T-helper 1 cell (primary cell): ENCODE measurements around the gene ZIC1.

ENCODE experiments used
- DNase-seq, 5 donors: peaks; one replicate each; pipeline ENCODE4 v3.0.0-alpha.2; 2012 to 2020
- total RNA-seq, 4 donors: gene quantifications; one replicate each; lab custom pipeline; 2026; lab: John Stamatoyannopoulos, UW

Gene ZIC1
- total RNA-seq, result 0 reads per million in 4 donors

DNA sequence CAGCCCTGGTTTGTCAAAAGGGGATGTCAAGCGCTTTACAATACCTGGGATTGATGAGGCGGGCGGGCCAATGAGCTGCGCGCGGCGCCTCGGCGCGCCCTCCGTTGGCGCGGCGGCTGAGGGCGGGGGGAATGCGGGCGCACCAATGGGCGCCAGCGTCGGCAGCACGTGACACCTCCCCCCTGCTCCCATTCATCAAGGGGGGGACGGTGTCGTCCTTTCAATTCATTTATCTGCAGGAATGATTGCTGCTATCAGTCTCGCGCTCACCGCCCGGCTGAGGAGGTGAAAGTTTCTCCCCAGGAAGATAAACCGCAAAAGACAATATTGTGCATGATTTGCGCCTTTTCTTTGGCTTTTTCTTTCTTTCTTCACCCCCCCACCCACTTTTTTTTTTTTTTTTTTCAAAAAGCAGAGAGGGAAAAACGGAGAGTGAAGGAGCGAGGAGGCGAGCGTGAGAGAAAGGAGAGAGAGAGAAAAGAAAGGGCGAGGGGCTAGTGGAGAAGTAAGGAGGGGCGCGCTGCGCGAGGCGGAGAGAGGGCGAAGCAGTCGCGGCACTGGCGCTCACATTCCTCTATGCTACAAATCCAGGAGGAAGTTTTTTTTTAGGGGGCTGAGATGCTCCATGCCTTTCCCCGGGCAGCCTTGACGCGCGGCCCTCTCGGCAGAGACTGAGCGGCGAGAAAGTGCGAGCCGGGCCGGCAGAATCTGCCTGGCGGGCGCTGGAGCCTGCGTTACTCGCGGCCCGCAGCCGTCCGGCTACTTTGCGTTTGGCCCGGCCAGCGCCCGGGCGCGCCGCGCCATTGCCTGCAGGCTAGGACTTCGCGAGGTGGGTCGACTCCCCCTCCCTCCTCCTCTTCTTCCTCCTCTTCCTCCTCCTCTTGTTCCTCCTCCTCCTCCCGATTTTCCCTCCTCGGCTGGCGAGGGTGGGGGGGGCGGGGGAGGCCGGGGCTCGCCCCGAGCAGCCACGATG is at the start of gene ZIC1:
Gene ZIC1, plus strand, starts transcription at position 223 of the 973 bp plus-strand sequence. Its CDS starts 748 bp downstream, at position 971.
- DNase-seq, result no peak

GRCh38 chr3:147360051-147360439 is 49.1 kb upstream of the ZIC1 start:
- DNase-seq, result no peak

GRCh38 chr3:147360646-147361453 is 48.3 kb upstream of the ZIC1 start:
- DNase-seq, result no peak

DNA sequence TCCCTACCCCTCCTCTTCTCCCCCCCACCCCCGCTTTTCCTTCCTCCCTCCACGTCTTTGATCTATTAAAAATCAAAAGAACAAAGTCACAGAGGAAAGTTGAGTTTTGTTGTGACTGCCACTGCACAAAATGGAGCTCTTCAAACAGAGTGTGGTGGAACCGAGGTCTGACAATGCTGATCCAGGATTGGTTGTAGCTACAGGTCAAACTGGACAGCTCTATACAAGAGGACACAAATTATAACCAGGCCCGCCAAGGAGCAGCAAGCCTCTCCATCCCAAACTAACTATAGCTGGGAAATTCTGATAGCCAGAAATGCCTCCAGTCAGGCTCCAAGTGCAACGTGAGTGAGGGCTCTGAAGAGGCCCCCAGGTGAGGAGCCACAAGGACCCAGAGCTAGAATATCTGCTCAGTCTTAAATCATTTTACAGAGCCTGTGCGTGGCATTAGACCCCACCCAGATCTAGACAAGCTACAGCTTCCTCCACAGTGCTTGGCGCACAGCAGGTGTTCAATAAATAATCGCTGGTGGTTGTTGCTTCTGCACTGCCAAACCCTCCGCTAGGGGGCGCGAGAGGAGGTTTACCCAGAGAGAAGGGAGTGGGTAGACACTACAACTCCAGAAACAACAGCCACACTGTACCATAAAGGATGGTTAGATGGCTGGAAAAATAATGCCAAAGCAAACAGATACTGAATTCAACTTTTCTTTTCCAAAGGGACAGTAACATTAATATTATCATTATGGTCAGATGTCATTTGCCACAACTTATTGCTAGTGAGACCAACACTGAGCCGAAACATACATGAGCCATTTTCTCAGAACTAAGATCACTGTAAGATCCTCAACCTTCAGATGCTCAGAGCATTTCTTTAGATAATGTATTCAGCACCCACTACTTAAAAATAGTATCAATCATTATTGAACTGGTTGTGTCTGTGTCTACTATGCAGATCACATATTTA is 47.4 kb upstream of the ZIC1 start:
- peak in 2 of 5 donors; percentile 6 to 7 for DNase-seq

DNA sequence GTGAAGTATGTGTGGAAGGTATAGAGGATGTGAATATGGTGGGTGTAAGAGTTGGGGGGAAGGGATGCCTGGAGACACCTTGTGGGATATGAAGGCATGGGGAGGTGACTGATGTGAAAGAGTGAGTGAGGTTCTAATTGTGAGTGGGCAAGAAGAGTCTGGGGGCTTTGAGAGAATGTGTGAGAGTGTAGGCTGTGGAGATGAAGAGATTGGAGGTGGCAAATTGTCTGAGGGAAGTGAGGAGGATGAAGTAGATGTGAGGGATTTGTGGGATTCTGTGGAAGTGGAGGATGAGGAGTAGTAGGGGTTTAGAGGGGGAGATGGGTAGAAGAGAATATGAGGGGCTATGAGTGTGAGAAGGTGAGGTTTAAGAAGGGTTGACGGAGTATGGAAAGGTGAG is 44.4 kb upstream of the ZIC1 start:
- no peak for DNase-seq

GRCh38 chr3:147365196-147366115 is 43.7 kb upstream of the ZIC1 start:
- DNase-seq, result no peak

DNA sequence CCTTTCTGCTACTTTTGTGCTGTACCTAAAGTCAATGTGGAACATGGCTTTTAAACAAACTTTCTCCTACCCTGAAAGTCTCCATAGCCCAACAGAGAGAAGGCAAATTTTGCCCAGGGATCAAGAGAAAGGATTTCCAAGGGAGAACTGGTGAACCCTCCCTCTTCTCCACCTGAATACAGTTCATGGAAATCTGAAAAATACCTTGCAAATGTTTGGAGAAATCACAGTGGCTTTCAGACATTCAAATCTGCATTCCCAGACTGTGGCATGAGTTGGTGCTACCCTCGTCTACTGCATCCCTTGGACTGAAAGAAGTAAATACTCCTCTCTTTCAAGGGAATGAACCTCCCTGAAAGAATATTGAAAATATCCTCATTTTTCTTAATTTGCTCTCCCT is 41.5 kb upstream of the ZIC1 start:
- DNase-seq, result no peak

DNA sequence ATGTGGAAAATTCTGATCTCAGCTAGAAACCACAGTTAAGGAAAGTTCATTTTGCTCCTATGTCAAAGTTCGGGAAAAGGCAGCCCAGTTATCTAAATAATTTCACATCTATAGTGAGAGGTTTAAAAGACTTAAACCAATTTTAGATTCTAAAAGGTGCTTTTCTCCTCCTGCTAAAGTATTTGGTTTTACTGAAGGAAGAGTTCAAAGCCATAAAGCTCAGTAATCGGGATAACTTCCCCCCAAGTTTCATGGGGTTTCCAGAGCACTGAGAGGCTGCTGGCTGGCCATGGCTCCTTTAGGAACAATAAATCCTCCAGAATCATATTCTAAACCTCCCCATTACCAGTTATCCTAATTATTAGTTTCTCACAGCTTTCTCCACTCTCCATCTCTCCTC is 41.0 kb upstream of the ZIC1 start:
- DNase-seq, result no peak

GRCh38 chr3:147368561-147369221 is 40.5 kb upstream of the ZIC1 start:
- DNase-seq, result no peak

- no peak for DNase-seq
Measured at GRCh38 chr3:147369231-147369630, 39.9 kb upstream of the ZIC1 start.

DNA sequence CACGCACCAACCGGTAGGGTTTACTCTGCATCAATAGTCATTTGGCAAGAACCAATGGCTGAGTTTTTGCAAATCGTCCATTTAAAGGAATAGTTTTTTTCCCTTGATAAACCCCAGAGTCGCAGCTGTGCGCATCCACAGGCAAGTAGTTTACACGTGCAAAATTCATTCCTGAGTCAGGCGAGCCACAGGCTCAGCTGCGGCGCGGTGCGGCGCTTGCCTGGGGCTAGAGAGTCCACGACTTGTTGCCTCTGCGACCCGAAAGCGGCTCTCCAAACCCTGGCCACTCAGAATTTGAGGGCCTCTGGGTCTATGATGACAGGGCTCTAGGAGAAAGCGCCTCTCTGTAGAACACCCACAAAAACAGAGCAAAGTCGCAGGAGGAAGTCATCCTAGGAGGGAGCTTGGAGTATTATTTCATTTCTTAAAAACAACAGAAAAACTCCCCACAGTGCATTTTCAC is 39.5 kb upstream of the ZIC1 start:
- no peak for DNase-seq

DNA sequence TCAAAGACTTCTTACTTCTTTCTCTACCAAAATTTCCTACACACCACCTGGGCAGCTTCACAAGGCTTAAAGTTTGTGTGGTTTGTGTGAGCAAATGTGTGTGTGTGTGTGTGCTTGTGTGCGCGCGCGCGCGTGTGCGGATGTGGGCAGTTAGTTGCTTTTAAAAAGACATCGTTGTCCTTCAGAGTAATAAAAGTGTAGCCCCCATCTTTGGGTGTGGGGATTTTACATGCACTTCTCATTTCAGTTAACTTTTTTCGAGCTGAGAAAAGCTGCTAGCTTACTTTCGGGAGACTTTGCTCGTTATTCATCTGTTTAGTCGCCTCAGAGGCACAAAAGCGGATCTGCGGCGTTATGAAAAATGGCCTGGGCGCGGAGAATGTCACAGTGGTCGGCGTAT is 38.8 kb upstream of the ZIC1 start:
- DNase-seq, result no peak

DNA sequence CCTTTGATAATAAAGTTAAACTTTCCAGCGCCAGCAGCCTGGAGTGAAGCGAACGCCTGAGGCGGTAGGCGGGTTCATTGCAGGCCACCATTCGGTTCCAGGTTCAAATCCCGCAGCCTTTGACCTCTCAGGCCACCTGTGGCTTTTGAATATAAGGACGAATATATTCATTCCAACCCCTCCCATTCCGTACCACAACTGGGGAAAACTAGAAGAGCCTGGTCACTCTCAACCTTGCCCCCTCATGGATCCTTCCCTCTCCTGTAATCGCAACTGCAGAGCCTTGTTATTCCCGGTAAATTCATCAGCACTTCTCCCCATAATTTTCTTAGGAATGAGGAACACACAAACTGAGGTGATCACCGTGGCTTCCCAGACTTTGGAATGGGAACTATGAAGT is 38.0 kb upstream of the ZIC1 start:
- DNase-seq, result no peak

DNA sequence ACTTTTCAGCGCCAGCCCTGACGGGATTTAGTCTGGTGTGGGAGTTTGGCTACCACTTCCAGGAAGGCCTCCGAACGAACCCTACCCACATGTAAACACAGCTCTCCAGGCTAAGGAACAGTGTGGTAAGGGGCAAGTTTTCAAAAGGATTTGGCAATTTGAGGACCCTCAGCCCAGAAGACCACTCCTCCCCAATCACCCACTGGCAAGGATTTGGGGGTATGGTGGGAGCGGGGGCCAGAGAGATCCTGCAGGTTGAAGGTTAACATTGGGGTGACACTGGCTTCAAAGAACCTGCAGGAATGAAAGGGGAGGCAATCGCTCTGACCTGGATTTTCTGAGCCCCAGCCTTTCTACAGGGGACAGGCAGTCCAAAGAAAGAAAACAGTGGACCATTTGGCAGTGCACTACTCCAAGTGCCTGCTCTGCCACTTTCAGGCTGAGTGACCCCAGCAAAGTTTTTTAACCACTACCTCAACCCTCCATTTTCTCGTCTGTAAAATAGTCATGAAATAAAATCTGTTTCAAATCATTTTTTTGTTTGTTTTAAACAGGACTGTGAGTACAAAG is 37.3 kb upstream of the ZIC1 start:
- no peak for DNase-seq

DNA sequence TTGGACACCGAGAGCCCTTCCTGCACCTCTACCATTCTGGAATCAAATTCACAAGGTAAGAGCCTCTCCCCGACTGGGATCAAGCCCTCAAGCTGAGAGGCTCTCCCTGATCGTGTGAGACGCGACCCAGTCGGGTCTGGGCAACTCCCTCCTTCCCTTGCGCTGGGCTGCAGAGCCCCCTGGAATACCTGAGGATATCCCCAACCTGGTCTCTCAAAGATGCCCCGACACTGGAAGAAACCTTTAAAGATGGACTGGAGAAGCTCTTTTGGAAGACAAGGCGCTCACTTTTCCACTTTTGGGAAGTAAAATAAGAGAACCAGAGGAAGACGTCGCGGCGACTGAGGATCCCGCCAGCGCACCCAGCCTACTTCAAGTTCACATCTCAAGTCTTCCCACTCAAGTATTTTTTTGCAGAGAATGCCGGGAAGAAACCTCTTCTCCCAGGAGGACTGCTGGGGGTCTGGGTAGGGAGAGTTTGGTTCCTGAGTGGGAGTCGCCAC is 36.6 kb upstream of the ZIC1 start:
- no peak for DNase-seq

DNA sequence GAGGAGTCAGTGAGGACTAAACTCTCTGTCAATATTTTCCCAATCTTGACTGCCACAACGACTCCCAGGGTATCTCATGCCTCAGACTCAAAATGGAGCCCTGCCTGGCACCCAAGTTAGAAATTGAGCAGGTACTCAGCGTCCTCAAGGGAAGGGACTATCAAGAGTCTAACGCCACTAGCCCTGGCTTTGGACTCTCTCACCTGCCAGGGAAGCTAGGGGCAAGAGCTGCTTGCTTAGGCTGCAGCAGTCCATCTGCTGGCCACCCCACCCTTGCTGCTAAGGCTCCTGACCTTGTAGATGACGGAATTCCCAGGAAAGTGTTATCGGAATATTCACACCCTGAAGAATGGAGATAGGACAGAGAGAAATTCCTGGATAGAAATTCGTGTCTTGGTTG is 35.9 kb upstream of the ZIC1 start:
- DNase-seq, result no peak

GRCh38 chr3:147377412-147378367 is 31.5 kb upstream of the ZIC1 start:
- DNase-seq, result no peak

- DNase-seq, result no peak
Measured at GRCh38 chr3:147379651-147380050, 29.5 kb upstream of the ZIC1 start.
